GM12878 (cell line): Measurements from ENCODE around the gene NEB. TPM values are rescaled to one million over a fixed set of nuclear protein-coding genes. Genes with fewer than 3 reads are reported as not detected.

ENCODE experiments used
- ATAC-seq: fragments of 200-7000 bp; cut with Tn5 transposase; 3 replicates; pipeline ENCODE4 v1.9.1; 2020; ENCODE audit warnings: mild to moderate bottlenecking, moderate library complexity
- BruUV-seq: library from RNA; stranded (reverse); fragments of 400-500 nt; replicated peaks from 2 replicates; lab custom pipeline; 2021; lab: Mats Ljungman, UMichigan
- CTCF ChIA-PET: fragments of 300-600 bp; sonication (Branson Sonifier 250); formaldehyde crosslinking; extraction: SDS; loops from one replicate; lab custom pipeline; 2021; ENCODE audit warnings: inconsistent platforms; lab: Yijun Ruan, JAX
- POLR2A ChIA-PET: fragments of 350-600 bp; formaldehyde crosslinking; extraction: SDS; loops from one replicate; lab custom pipeline; 2021; ENCODE audit warnings: inconsistent platforms; lab: Charles Lee
- RAD21 ChIA-PET: fragments of 300-600 bp; sonication (Branson Sonifier 250); formaldehyde crosslinking; loops from one replicate; lab custom pipeline; 2023; ENCODE audit warnings: antibody characterized with exemption; ENCODE audit not compliant: unreplicated experiment; lab: Charles Lee
- SMC1A ChIA-PET: fragments of 300-600 bp; sonication (Branson Sonifier 250); formaldehyde crosslinking; loops from one replicate; lab custom pipeline; 2023; ENCODE audit not compliant: unreplicated experiment, uncharacterized antibody; lab: Charles Lee
- DNase-seq: peaks from one replicate; pipeline ENCODE4 v3.0.0-alpha.2; 2011; ENCODE audit warnings: low read depth, low spot score
- FAIRE-seq: peaks from 3 replicates; lab custom pipeline; 2011; peaks lifted over from hg19 to GRCh38; lab: Jason Lieb, UNC
- H2AFZ ChIP-seq: 2 replicates; pipeline ENCODE4 v1.6.0; 2011; ENCODE audit warnings: low read depth, low read length, control low read depth; ENCODE audit not compliant: control insufficient read depth
- H3K27ac ChIP-seq: 2 replicates; pipeline ENCODE4 v1.5.1; 2011; ENCODE audit warnings: control low read depth; ENCODE audit not compliant: control insufficient read depth, insufficient read depth
- H3K27me3 ChIP-seq, 2 experiments: replicated peaks in 1 of 2; 2 replicates each; pipeline versions ENCODE4 v1.6.0 to v1.6.1; 2011; ENCODE audit warnings: low read length in 1 of 2; ENCODE audit not compliant: control insufficient read depth in 2 of 2, insufficient read depth in 2 of 2
- H3K36me3 ChIP-seq, 2 experiments: 2 replicates each; pipeline ENCODE4 v1.5.1; 2011; ENCODE audit warnings: low read length in 1 of 2; ENCODE audit not compliant: control insufficient read depth in 2 of 2, insufficient read depth in 2 of 2
- H3K4me1 ChIP-seq: 2 replicates; pipeline ENCODE4 v1.6.1; 2011; ENCODE audit warnings: mild to moderate bottlenecking, low read length, moderate library complexity, mixed read lengths; ENCODE audit not compliant: control insufficient read depth, insufficient read depth
- H3K4me2 ChIP-seq: 2 replicates; pipeline ENCODE4 v1.6.0; 2011; ENCODE audit warnings: control low read depth; ENCODE audit not compliant: control insufficient read depth, insufficient read depth
- H3K4me3 ChIP-seq: fragments of 200-600 bp; sonication (generic); 2 replicates; pipeline ENCODE4 v1.5.1; 2016
- H3K79me2 ChIP-seq: 2 replicates; pipeline ENCODE4 v1.6.0; 2011; ENCODE audit warnings: low read length; ENCODE audit not compliant: control insufficient read depth, insufficient read depth
- H3K9ac ChIP-seq: 2 replicates; pipeline ENCODE4 v1.8.0; 2011; ENCODE audit warnings: low read length, control low read depth, mixed read lengths; ENCODE audit not compliant: control insufficient read depth, insufficient read depth
- H3K9me3 ChIP-seq: replicated peaks from 3 replicates; pipeline ENCODE4 v1.5.1; 2011; ENCODE audit warnings: mild to moderate bottlenecking, low read length; ENCODE audit not compliant: control insufficient read depth, insufficient read depth
- H4K20me1 ChIP-seq: 2 replicates; pipeline ENCODE4 v1.6.0; 2011; ENCODE audit not compliant: control insufficient read depth, insufficient read depth
- FOXK2 ChIP-seq: fragments of 450-650 bp; IDR thresholded peaks from 2 replicates; pipeline ENCODE4 v1.6.1; 2017; ENCODE audit warnings: mild to moderate bottlenecking, moderate library complexity
- IRF4 ChIP-seq: IDR thresholded peaks from 2 replicates; pipeline ENCODE4 v1.6.1; 2011; ENCODE audit warnings: low read depth, low read length
- JUND ChIP-seq: IDR thresholded peaks from 2 replicates; pipeline ENCODE4 v1.6.1; 2012; ENCODE audit warnings: low read depth, mild to moderate bottlenecking, low read length, improper control_type of control experiment, moderate library complexity
- KAT2A ChIP-seq: conservative IDR thresholded peaks from 2 replicates; pipeline ENCODE4 v1.6.1; 2011; ENCODE audit warnings: low read depth, low read length; ENCODE audit not compliant: control insufficient read depth
- MAX ChIP-seq: IDR thresholded peaks from 2 replicates; pipeline ENCODE4 v1.6.1; 2012; ENCODE audit warnings: low read depth, low read length, improper control_type of control experiment
- MYB ChIP-seq: fragments of 150-350 bp; IDR thresholded peaks from 2 replicates; pipeline ENCODE4 v1.6.1; 2014; ENCODE audit warnings: mild to moderate bottlenecking, low read depth, low read length, borderline replicate concordance
- PKNOX1 ChIP-seq: fragments of 450-650 bp; IDR thresholded peaks from 2 replicates; pipeline ENCODE4 v1.6.1; 2016; ENCODE audit warnings: mild to moderate bottlenecking
- RUNX3 ChIP-seq: IDR thresholded peaks from 2 replicates; pipeline ENCODE4 v1.6.1; 2012; ENCODE audit warnings: low read length, inconsistent platforms
- SUPT20H ChIP-seq: IDR thresholded peaks from 2 replicates; pipeline ENCODE4 v1.6.1; 2011; ENCODE audit warnings: low read depth, mild to moderate bottlenecking, low read length, moderate library complexity, borderline replicate concordance; ENCODE audit not compliant: control insufficient read depth
- ZNF622 ChIP-seq: fragments of 450-650 bp; IDR thresholded peaks from 2 replicates; pipeline ENCODE4 v1.6.1; 2017; ENCODE audit warnings: mild to moderate bottlenecking, inconsistent platforms
- ZNF687 ChIP-seq: fragments of 450-650 bp; IDR thresholded peaks from 2 replicates; pipeline ENCODE4 v1.6.1; 2017; ENCODE audit warnings: mild to moderate bottlenecking, moderate library complexity
- WGBS: methylation state at CpG from one replicate; pipeline ENCODE4 v1.1.6; 2016; ENCODE audit warnings: low lambda C conversion rate; ENCODE audit not compliant: insufficient replicate concordance, insufficient coverage; ENCODE audit errors: missing lambda C conversion rate; 5-methylcytosine and 5-hydroxymethylcytosine counted together
- in situ Hi-C: fragments of 300-500 bp; cut with MboI; formaldehyde crosslinking; loops from 9 replicates; pipeline ENCODE4 v1.14.3; 2018; ENCODE audit warnings: mixed read lengths
- intact Hi-C: fragments of 100-400 bp; cut with micrococcal nuclease; formaldehyde crosslinking; loops from one replicate; pipeline ENCODE4 v1.14.2; 2022; ENCODE audit not compliant: unreplicated experiment
- polyA plus RNA-seq, 11 experiments: library from polyadenylated mRNA; depleted of rRNA in 4 of 11; unstranded in 6 of 11; stranded (reverse) in 5 of 11; fragments of >200 nt; fragmentation: Nextera tagmentation in 4 of 11; fragmentation: Illumina TruSeq in 1 of 11; extraction: Ambion mirVana in 4 of 11; extraction: Trizol in 1 of 11; gene quantifications; 1 replicate in 1 of 11; 2 replicates in 10 of 11; pipeline versions ENCODE4 v1.2.1 to v1.2.3, GENCODE V29; 2011 to 2016; ENCODE audit warnings: inconsistent platforms in 2 of 11, missing spikeins in 2 of 11, low read depth in 1 of 11
- total RNA-seq, 4 experiments: library from RNA; depleted of rRNA in 3 of 4; stranded (reverse); fragments of >200 nt in 3 of 4; fragmentation: Illumina TruSeq in 1 of 4; extraction: Trizol in 1 of 4; gene quantifications; 2 replicates each; pipeline versions ENCODE4 v1.2.1 to v1.2.3, GENCODE V29; 2013 to 2021

The NEB gene
- total and polyA plus RNA-seq, 10 of the 15 experiments (the other 5 are each of a cell fraction or from before 2014, with no cell fraction given): 0.04 to 0.77 (median 0.12) TPM

- no peak overlapping the region for H3K27ac ChIP-seq
- RAD21 ChIA-PET: no interaction called here
- in situ Hi-C loops: no loop called here
- ATAC-seq: no peak
- H3K4me3 ChIP-seq: no peak overlapping the region
- no peak for FAIRE-seq
- no peaks in the 10 kb centered on the region for H4K20me1 ChIP-seq
- no peaks in the 10 kb centered on the region for H3K27me3 ChIP-seq
- H3K4me1 ChIP-seq: no peaks in the 10 kb centered on the region
- CTCF ChIA-PET: interaction anchor here (0.8 kb wide), 1 partner anchor 24 kb away, joined by 3 read pairs; no protein-coding TSS in a partner anchor
- DNase-seq: no peak
- H3K9ac ChIP-seq: no peak overlapping the region
- SMC1A ChIA-PET: no interaction called here
- TF ChIP-seq FOXK2 (peak; percentile 31; the same call in 1 of the 2 replicates), MAX (no peak)
- TF ChIP-seq, all 136 proteins: peak for 1
- Histone ChIP-seq H3K79me2 (no peaks in the 10 kb centered on the region), H3K9me3 (no peaks in the 10 kb centered on the region), H3K36me3 (no peaks in the 10 kb centered on the region), H3K4me2 (no peak overlapping the region), H2AFZ (no peak overlapping the region)
- POLR2A ChIA-PET: no interaction called here
- no TSS peak for BruUV-seq
- WGBS: 91% methylated on average over 11 of the region's 11 CpGs
- intact Hi-C loops: no loop called here
Measured at GRCh38 chr2:151760139-151760650, 25.9 kb upstream of the NEB start.

- no TSS peak for BruUV-seq
- DNase-seq (no peak), FAIRE-seq (no peak), ATAC-seq (no peak)
- intact Hi-C loops (no loop called here), in situ Hi-C loops (no loop called here)
- H4K20me1 ChIP-seq: no peaks in the 10 kb centered on the region
- no peak overlapping the region for H3K9ac ChIP-seq
- H3K27ac ChIP-seq: no peak overlapping the region
- H3K27me3 ChIP-seq: no peaks in the 10 kb centered on the region
- 61% methylated on average over 3 of the region's 3 CpGs for WGBS
- POLR2A ChIA-PET: no interaction called here
- CTCF ChIA-PET: no interaction called here
- no peaks in the 10 kb centered on the region for H3K36me3 ChIP-seq
- no peaks in the 10 kb centered on the region for H3K79me2 ChIP-seq
- RAD21 ChIA-PET: no interaction called here
- H3K9me3 ChIP-seq: no peaks in the 10 kb centered on the region
- H3K4me1 ChIP-seq: no peaks in the 10 kb centered on the region
- SMC1A ChIA-PET: no interaction called here
- H3K4me2 ChIP-seq: no peak overlapping the region
- no peak overlapping the region for H3K4me3 ChIP-seq
- no peak overlapping the region for H2AFZ ChIP-seq
- no peak for TF ChIP-seq SUPT20H
- TF ChIP-seq RUNX3: no peak
- TF ChIP-seq PKNOX1: no peak
- no peak for TF ChIP-seq ZNF687
- TF ChIP-seq KAT2A: no peak
- no peak for TF ChIP-seq IRF4
- no peak for TF ChIP-seq ZNF622
- TF ChIP-seq JUND: no peak
- no peak for TF ChIP-seq MYB
Measured at GRCh38 chr2:151758744-151759143, 24.5 kb upstream of the NEB start.
